Kidney epithelial cell (primary cell): Measurements from ENCODE around the gene RAB20. TPM values are rescaled to one million over a fixed set of nuclear protein-coding genes. Genes with fewer than 3 reads are reported as not detected.
"Not testable (repeated sequence)": the region's sequence is repeated elsewhere in the genome, so short reads cannot be mapped to it uniquely, and the experiment has no call there.

ENCODE experiments used
- DNase-seq: peaks from one replicate; pipeline ENCODE4 v3.0.0-alpha.2; 2010; ENCODE audit warnings: low read depth
- H3K27me3 ChIP-seq: 2 replicates; pipeline ENCODE4 v1.6.0; 2011; ENCODE audit warnings: low read length; ENCODE audit not compliant: control insufficient read depth, insufficient read depth
- H3K36me3 ChIP-seq: 2 replicates; pipeline ENCODE4 v1.5.1; 2011; ENCODE audit warnings: low read length; ENCODE audit not compliant: control insufficient read depth, insufficient read depth
- H3K4me3 ChIP-seq: 2 replicates; pipeline ENCODE4 v1.5.1; 2011; ENCODE audit warnings: low read depth, mild to moderate bottlenecking, control low read depth, low read length
- total RNA-seq: library from RNA; depleted of rRNA; stranded (reverse); fragments of >200 nt; gene quantifications from 2 replicates; pipeline ENCODE4 v1.2.3, GENCODE V29; 2015
- TF ChIP-seq, protein P1 (sequence below): IDR thresholded peaks from 2 replicates; pipeline ENCODE4 v1.5.1; 2011; ENCODE audit warnings: mild to moderate bottlenecking, moderate library complexity, low read length, control low read depth, inconsistent platforms; ENCODE audit not compliant: insufficient read depth, poor library complexity, severe bottlenecking

The RAB20 gene
- total RNA-seq, 1 donor from 2014 or later: 7.4 TPM

DNA sequence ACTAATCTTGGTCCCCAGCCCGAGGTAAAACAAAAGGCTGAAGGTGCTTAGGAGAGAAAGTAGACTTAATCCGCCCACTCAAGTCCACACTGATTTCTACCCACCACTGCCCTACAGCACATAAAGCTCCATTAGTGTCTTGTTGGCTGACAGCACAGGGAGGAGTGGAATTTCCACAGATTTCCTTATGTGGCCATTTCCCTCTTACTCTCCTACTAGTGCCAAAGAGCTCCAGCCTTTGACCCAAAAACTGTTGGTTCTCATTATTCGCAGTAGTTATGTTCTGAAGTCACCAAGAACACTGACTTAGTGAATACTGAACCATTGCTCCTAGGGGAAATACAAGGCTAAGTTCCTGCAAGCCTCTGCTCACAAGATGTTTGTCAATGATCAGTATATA, 61.2 kb downstream of the RAB20 start:
- Histone ChIP-seq H3K4me3 (no peak overlapping the region), H3K36me3 (peaks cover 19% of the 10 kb centered on the region), H3K27me3 (no peaks in the 10 kb centered on the region)
- TF ChIP-seq, protein P1, sequence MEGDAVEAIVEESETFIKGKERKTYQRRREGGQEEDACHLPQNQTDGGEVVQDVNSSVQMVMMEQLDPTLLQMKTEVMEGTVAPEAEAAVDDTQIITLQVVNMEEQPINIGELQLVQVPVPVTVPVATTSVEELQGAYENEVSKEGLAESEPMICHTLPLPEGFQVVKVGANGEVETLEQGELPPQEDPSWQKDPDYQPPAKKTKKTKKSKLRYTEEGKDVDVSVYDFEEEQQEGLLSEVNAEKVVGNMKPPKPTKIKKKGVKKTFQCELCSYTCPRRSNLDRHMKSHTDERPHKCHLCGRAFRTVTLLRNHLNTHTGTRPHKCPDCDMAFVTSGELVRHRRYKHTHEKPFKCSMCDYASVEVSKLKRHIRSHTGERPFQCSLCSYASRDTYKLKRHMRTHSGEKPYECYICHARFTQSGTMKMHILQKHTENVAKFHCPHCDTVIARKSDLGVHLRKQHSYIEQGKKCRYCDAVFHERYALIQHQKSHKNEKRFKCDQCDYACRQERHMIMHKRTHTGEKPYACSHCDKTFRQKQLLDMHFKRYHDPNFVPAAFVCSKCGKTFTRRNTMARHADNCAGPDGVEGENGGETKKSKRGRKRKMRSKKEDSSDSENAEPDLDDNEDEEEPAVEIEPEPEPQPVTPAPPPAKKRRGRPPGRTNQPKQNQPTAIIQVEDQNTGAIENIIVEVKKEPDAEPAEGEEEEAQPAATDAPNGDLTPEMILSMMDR: no peak
- DNase-seq: no peak

DNA sequence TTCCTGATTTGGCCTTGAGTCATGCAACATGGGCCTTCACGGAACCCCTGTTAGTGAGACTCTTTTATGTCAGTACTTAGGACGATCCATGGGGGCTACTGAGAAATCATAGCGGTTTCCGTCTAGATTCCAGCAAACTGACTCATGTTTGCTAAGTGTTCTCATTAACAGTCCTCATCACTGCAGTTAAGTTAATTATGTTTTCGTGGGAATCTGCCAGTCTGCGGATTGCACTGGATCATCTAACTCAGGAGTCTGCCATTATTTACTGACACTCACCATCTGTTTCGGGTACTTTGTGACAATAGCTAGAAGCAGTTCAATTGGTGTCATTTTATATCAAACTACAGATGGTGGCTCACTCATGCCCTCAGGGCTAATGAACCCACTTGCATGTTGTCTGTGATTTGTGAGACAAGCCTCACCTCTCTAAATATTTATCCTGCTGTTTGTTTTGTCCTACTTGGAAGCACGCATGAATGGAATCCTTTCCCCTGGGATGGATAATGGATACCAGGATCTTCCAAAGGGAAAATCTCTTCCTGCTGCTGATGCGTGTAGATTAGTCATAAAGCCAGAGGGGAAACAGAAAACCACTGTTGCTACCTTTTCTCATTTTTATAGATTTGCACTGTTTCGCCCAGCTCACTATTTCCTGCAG, 61.8 kb downstream of the RAB20 start:
- TF ChIP-seq, protein P1: no peak
- H3K27me3 ChIP-seq: no peaks in the 10 kb centered on the region
- peak; percentile 35 for DNase-seq
- no peak overlapping the region for H3K4me3 ChIP-seq
- peaks cover 19% of the 10 kb centered on the region for H3K36me3 ChIP-seq

DNA sequence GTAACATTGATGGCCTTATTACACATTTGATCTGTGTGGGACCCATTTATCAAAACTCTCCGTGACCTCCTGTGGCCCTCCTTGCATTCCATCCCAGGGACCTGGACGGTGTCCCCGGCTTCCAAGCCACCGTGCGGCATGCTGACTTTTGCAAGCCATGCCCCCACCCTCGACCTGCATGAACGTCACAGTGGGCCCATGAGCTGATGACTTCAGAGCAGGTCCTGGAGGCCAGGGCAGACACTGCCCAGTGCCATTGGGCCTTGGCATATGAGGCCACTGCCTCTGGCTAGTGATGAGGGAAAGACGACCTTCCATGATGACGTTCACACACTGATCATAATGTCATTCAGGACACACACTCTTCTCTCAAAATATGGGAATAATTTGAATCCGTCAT, 62.8 kb downstream of the RAB20 start:
- TF ChIP-seq, protein P1: no peak
- peaks cover 19% of the 10 kb centered on the region for H3K36me3 ChIP-seq

DNA sequence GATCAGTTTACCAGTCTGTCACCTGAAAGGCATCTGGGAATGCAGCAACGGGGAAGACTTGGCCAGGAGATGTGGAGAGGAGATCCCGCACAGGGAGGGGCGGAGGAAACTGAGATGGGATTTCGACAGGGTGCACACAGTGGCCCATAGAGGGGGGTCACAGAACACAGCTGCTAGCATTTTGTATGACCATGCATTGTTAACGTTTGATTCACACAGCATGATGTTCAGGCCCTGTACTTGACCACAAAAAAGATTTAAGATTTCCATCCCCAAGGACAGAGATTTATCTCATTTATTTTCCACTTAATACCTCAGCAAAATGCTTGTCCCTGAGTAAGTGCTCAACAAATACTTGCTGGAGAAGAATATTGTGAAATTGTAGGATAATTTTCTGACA, 63.2 kb downstream of the RAB20 start:
- Histone ChIP-seq H3K4me3 (no peak overlapping the region), H3K27me3 (no peaks in the 10 kb centered on the region), H3K36me3 (peaks cover 19% of the 10 kb centered on the region)
- TF ChIP-seq, protein P1: no peak
- no peak for DNase-seq

More for the DNA sequence above, 62.8 kb downstream of the RAB20 start:
- Histone ChIP-seq H3K27me3 (no peaks in the 10 kb centered on the region), H3K4me3 (no peak overlapping the region)
- no peak for DNase-seq

DNA sequence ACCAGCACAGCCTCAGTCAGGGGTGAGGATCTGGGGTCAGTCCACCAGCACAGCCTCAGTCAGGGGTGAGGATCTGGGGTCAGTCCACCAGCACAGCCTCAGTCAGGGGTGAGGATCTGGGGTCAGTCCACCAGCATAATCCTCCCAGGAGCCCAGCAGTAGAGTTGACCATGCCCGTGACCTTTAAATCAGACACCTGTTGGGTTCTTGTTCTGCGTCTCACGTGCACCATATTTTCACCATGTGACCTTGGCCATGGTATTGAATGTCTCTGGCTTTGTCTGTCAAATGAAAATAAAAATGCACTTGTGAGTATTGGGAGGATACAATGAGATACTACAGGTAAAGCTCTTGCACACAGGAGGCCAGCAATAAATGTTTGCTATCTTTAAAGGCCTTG, 63.6 kb downstream of the RAB20 start:
- not testable (repeated sequence) for H3K27me3 ChIP-seq, H3K4me3 ChIP-seq, DNase-seq
- peaks cover 19% of the 10 kb centered on the region for H3K36me3 ChIP-seq

DNA sequence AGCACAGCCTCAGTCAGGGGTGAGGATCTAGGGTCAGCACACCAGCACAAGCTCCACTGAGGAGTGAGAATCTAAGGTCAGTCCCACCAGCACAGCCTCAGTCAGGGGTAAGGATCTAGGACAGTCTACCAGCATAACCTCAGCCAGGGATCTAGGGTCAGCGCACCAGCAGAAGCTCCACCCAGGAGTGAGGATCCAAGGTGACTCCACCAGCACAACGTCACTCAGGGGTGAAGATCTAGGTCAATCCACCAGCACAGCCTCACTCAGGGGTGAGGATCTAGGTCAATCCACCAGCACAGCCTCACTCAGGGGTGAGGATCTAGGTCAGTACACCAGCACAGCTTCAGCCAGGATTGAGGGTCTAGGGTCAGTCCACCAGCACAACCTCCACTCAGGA, 64.5 kb downstream of the RAB20 start:
- TF ChIP-seq, protein P1: no peak
- Histone ChIP-seq H3K36me3 (peaks cover 19% of the 10 kb centered on the region), H3K27me3 (no peaks in the 10 kb centered on the region), H3K4me3 (no peak overlapping the region)
- no peak for DNase-seq
